GM19351 (cell line): ENCODE measurements around the gene HCN1.
"Not testable (repeated sequence)": the region's sequence is repeated elsewhere in the genome, so short reads cannot be mapped to it uniquely, and the experiment has no call there.

Experiments used
- ATAC-seq: cut with Tn5 transposase; IDR thresholded peaks from one replicate; pipeline ENCODE4 v1.9.1; 2021; ENCODE audit warnings: mild to moderate bottlenecking, moderate library complexity; ENCODE audit not compliant: unreplicated experiment

The HCN1 gene

GRCh38 chr5:45437752-45438151 is 258.4 kb downstream of the HCN1 start:
- ATAC-seq = no peak

GRCh38 chr5:45417285-45417998 is 278.7 kb downstream of the HCN1 start:
- no peak for ATAC-seq

- ATAC-seq = no peak
Observed at GRCh38 chr5:45414620-45415573, 281.3 kb downstream of the HCN1 start.

GRCh38 chr5:45411971-45412612 is 284.1 kb downstream of the HCN1 start:
- no peak for ATAC-seq

GRCh38 chr5:45410304-45410995 is 285.7 kb downstream of the HCN1 start:
- no peak for ATAC-seq

- no peak for ATAC-seq
Observed at GRCh38 chr5:45408067-45408466, 288.1 kb downstream of the HCN1 start.

GRCh38 chr5:45402804-45403455 is 293.2 kb downstream of the HCN1 start:
- no peak for ATAC-seq

- ATAC-seq = no peak
Observed at GRCh38 chr5:45399041-45399440, 297.1 kb downstream of the HCN1 start.

GRCh38 chr5:45385321-45386058 is 310.7 kb downstream of the HCN1 start:
- no peak for ATAC-seq

GRCh38 chr5:45383985-45384384 is 312.2 kb downstream of the HCN1 start:
- no peak for ATAC-seq

GRCh38 chr5:45382583-45382982 is 313.6 kb downstream of the HCN1 start:
- ATAC-seq = no peak

GRCh38 chr5:45376417-45376816 is 319.8 kb downstream of the HCN1 start:
- no peak for ATAC-seq

GRCh38 chr5:45372629-45373028 is 323.6 kb downstream of the HCN1 start:
- ATAC-seq = no peak

GRCh38 chr5:45371423-45371822 is 324.8 kb downstream of the HCN1 start:
- ATAC-seq = not testable (repeated sequence)

GRCh38 chr5:45355189-45355992 is 340.8 kb downstream of the HCN1 start:
- no peak for ATAC-seq

- ATAC-seq = no peak
Observed at GRCh38 chr5:45336464-45336863, 359.7 kb downstream of the HCN1 start.

GRCh38 chr5:45335978-45336377 is 360.2 kb downstream of the HCN1 start:
- ATAC-seq = no peak

GRCh38 chr5:45335346-45335745 is 360.8 kb downstream of the HCN1 start:
- no peak for ATAC-seq

GRCh38 chr5:45334939-45335338 is 361.2 kb downstream of the HCN1 start:
- no peak for ATAC-seq
